Body of pancreas (tissue), 4 donors: ENCODE data around the gene THEMIS.

ENCODE experiments used
- CTCF ChIP-seq, 7 experiments: fragments of 450-650 bp in 4 of 7; fragments of 200-600 bp in 3 of 7; sonication (generic) in 3 of 7; IDR thresholded peaks; one replicate each; pipeline ENCODE4 v1.5.1; 2016 to 2019; ENCODE audit warnings: antibody characterized with exemption in 7 of 7
- POLR2A ChIP-seq, 3 donors: fragments of 450-650 bp; IDR thresholded peaks; one replicate each; pipeline ENCODE4 v1.6.1; 2016; ENCODE audit warnings: antibody characterized with exemption in 3 of 3, mild to moderate bottlenecking in 2 of 3

DNA sequence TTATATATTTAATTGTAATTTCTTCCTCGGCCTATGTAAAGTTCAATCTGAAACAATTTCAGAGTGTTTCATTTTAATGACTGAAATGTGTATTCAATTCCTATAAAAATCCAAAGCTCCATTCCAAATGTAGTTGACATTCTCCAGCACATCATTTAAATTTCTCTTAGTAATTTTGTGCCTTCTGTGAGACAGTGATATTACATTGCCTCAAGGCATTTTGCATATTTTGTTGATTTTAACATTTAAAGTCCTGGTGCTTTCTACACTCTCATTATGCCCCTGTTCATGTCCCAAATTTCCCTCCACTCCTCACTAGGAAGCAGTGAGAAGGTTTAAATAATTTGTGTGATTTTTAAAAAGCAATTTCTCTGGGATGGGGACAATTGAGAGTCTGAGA is 34.1 kb upstream of the THEMIS start:
- no peak for TF ChIP-seq CTCF (IDR thresholded peaks at IDR 0.05)
- no peak for TF ChIP-seq POLR2A (IDR thresholded peaks at IDR 0.05)
